GM19043 (cell line): ENCODE data around the gene SMIM28.

ENCODE experiments used
- ATAC-seq: cut with Tn5 transposase; IDR thresholded peaks from one replicate; pipeline ENCODE4 v1.9.1; 2021; ENCODE audit warnings: low read depth; ENCODE audit not compliant: unreplicated experiment

SMIM28 gene

DNA sequence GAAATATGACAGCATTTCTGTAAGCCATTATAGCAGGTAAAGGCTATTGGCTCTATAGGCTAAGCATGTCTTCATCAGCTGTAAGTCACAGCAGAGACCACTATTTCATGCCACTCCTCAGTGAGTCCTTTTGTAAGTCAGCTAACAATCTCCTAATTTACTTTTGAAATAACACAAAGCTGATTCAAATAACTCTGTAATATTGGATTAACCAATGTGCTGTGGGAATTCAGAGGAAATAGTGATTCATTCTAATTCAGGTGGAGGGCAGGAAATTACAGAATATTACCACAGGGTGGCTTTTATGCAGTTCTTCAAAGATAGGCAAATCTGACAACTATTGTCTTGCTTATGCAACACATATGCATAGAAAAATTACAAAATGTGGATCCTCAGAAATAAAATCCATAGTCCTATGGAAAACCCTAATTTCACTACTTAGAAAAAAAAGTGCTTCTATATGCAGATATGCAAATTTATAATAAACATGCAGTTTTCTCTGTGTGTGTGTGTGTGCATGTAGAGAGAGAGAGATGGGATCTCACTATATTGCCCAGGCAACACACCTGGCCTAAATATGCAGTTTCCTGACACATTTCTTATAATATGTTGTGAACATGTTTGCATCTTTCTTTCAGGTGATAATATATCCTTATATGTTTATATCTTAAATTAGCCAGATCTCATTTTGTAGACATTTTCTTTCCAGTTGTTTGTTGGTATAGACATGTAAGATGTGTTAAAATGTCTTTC is 4.8 kb upstream of the SMIM28 start:
- no peak for ATAC-seq

DNA sequence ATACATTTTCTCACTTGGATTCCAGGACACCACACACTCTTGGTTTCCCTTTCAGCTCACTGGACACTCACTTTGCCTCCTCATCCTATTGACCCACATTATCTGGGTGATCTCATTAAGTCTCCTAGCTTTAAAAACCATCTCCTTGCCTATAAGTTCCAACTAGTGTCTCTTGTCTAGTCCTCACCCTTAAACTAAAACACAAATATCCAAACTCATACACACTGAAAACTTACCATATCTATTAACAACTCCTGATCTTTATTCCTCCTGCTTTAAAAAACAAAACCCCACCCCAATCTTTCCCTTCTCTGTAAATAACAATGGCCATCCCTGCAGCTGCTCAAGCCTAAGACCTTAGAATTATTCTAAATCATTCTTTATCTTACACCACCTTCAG is 3.5 kb upstream of the SMIM28 start:
- no peak for ATAC-seq

DNA sequence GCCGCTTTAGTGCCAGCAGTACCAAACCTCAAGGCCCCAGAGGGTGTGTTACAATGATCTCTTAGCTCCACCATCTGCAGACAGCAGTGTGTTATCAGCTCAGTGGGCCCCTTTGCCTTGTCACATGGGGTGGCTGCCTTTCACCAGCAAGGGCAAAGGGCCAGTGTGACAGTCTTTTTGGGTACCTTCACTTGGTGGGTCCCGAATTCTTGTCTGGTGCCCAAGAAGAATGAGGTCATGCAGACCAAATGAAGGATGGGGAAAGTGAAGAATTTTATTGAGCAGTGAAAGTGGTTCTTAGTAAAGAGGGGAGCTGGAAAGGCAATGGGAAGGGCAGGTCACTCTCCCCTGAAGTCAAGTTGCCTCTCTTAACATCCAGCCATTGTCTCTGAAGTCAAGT is 2.9 kb upstream of the SMIM28 start:
- no peak for ATAC-seq

GRCh38 chr6:138377042-138377441 is 663 bp upstream of the SMIM28 start:
- no peak for ATAC-seq

DNA sequence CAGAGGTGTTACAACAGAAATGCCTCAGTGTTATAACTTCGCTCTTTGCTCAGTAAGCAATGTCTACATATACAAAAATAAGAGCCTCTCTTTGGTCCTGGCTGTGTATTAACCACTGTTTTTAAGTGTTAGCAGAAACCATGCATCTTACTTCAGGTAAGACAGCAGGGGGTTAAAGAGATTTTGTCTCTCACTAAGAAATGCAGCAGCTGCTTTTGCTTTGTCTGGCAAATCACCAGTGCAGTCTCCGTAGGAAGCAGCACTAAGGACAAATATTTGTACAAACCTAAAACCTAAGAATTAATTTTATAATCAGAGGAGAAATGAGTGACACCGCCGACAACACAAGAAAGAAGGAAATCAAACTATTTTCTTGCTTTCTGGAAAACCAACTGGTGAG is 758 bp downstream of the SMIM28 start:
- no peak for ATAC-seq

DNA sequence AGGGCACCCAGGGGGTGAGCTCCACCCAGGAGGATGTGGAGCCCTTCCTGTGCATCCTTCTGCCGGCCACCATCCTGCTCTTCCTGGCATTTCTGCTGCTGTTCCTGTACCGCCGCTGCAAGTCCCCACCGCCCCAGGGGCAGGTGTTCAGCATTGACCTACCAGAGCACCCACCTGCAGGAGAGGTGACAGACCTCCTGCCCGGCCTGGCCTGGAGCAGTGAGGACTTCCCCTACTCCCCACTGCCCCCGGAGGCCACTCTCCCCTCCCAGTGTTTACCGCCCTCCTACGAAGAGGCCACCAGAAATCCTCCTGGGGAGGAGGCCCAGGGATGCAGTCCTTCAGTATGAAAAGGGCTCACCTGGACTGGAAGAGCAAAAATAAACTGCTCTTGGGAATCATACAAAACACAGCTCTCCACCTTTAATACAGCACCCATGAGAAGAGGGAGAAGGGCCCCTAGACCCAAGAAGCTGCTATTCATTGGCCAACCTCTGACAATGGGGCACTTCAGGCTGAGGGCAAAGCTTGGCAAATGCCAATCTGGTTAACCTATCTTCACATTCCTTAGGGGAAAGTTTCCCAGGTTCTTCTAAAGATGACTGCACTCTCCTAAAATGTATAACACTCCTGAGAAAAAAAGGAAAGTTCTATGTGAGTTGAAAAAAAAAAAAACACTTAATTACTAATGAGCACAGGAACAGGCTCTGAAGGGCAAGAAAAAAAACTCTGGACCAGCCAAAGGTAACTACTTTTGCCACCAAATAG is 5.0 kb downstream of the SMIM28 start:
- ATAC-seq, result no peak

GRCh38 chr6:138383776-138384175 is 6.1 kb downstream of the SMIM28 start:
- ATAC-seq, result no peak

- ATAC-seq, result no peak
Measured at GRCh38 chr6:138386897-138387296, 9.2 kb downstream of the SMIM28 start.

GRCh38 chr6:138387577-138388368 is 10.1 kb downstream of the SMIM28 start:
- ATAC-seq, result no peak

DNA sequence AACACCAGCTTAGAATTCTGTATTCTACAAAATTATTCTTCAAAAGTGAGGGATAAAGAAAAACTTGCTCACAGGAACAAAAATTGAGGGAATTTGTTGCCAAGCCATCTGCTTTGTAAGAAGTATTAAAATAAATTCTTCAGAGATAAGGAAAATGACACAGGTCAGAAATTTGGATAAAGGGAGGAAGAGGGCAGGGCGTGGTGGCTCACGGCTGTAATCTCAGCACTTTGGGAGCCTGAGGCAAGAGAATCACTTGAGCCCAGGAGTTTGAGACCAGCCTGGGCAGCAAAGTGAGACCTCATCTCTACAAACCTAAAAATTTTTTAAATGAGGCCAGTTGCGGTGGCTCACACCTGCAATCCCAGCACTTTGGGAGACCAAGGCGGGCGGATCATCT is 11.8 kb downstream of the SMIM28 start:
- ATAC-seq, result no peak

GRCh38 chr6:138393871-138394783 is 16.4 kb downstream of the SMIM28 start:
- ATAC-seq, result no peak

- ATAC-seq, result no peak
Measured at GRCh38 chr6:138396709-138397108, 19.0 kb downstream of the SMIM28 start.

DNA sequence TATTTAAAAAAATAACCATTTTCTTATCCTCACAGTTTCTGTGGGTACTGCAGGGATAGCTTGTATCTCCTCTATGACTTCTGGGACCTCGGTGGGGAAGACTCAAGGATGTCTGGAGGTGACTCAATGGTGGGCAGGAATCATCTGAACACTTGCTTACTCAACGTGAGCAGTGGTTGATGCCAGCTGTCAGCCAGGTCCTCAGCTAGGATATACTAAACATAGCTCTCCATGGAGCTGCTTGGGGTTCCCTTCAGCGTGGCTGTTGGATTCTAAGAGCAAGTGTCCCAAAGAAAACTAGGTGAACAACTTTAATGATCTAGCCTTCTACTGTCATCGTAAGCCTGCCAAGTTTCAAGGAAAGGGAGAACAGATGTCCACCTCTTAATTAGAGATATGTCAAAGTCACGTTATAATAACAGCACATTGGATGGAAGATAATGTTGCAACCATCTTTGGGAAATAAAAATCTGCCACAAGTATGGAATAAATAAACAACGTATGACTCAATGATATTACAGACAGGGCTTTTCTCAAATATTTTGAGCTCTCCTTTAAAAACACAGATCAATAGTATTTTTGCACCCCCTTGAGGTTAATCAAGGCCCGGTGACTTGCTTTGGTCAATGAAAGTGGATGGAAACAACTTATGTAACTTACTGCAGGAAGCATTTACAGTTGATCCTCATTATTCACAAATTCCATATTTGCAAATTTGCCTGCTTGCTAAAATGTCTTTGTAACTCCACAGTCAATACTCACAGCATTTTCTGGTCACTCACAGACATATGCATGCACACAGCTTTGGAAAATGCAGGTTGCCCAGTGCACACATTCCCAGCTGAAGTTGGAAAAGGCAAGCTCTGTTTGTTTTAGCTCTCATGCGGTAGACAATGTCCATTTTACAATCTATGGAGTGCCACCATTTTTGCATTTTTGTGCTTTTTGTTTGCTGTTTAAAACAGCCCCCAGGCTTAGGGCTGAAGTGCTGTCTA is 19.7 kb downstream of the SMIM28 start:
- ATAC-seq, result no peak

GRCh38 chr6:138400326-138400725 is 22.6 kb downstream of the SMIM28 start:
- no peak for ATAC-seq

DNA sequence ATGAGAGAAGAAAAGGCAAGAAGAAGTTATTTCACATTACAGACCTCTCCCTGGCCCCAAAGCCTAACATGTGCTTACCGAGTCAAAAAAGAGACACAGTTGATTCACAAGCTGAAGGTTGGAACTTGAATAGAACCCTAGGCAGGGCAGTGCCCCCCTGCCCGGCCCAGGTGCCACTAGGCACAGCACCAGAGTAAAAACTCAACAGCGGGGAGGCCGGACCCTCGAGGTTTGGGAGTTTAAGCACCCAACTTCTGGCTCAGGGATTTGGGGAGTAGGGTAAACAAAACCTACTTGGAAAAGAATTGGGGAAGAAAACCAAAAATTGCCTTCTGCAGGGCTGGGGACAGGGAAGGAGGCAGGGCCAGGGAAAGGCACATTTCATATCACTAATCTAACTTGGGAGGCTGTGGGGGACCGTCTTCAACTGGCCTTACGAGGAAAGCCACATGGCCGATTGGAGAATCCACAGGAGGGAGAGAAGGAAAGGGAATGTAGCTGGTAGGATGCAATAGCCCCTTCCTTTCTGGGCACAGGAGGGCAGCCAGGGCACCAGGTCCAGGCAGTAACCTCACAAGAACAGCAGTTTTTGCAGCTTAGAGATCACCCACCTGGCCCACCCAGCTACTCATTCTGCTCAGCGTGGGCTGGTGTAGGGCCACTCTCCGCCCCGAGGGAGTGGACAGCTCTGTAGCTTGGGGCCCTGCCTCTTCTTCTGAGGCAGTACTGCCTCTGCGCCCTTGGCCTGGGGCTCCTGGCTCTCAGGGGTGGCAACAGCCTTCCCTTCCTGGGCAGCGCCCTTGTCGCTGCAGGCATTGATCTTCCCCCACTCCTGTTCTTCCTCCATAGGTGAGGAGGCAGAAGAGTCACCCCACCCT is 24.5 kb downstream of the SMIM28 start:
- no peak for ATAC-seq

DNA sequence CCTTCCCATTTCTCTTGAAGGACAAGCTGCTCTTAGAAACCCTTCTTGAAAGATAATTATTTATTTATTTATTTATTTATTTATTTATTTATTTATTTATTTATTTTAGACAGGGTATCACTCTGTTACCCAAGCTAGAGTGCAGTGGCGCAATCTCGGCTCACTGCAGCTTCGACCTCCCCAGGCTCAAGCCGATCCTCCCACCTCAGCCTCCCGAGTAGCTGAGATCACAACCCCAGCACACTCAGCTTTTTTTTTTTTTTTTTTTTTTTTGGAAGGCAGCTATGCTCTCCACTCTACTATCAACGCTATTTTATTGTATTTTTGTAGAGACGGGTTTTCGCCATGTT is 25.1 kb downstream of the SMIM28 start:
- no peak for ATAC-seq

- peak; percentile 15 for ATAC-seq
Measured at GRCh38 chr6:138403324-138403800, 25.7 kb downstream of the SMIM28 start.
